Vagina (tissue), 2 donors: Measurements from ENCODE around the gene HSPE1. TPM values are rescaled to one million over a fixed set of nuclear protein-coding genes. Genes with fewer than 3 reads are reported as not detected.
"Not testable (repeated sequence)": the region's sequence is repeated elsewhere in the genome, so short reads cannot be mapped to it uniquely, and the experiment has no call there.

Source experiments
- DNase-seq, 2 donors: peaks; one replicate each; pipeline ENCODE4 v3.0.0-alpha.2; 2017; ENCODE audit errors: extremely low spot score in 2 of 2
- H3K27ac ChIP-seq: fragments of 200-600 bp; sonication (generic); one replicate; pipeline ENCODE4 v1.5.1; 2019
- H3K27me3 ChIP-seq: fragments of 200-600 bp; sonication (generic); one replicate; pipeline ENCODE4 v1.5.1; 2019
- H3K36me3 ChIP-seq, 2 donors: fragments of 200-600 bp; sonication (generic); one replicate each; pipeline ENCODE4 v1.5.1; 2017 to 2019
- H3K4me1 ChIP-seq: fragments of 200-600 bp; sonication (generic); one replicate; pipeline ENCODE4 v1.5.1; 2019
- H3K4me3 ChIP-seq, 2 donors: fragments of 200-600 bp; sonication (generic); 1 replicate in 1 of 2; 2 replicates in 1 of 2; pipeline ENCODE4 v1.5.1; 2016 to 2019
- H3K9me3 ChIP-seq: fragments of 200-600 bp; sonication (generic); one replicate; pipeline ENCODE4 v1.5.1; 2019
- POLR2A ChIP-seq, 2 donors: fragments of 450-650 bp; IDR thresholded peaks; one replicate each; pipeline ENCODE4 v1.6.1; 2017; ENCODE audit warnings: antibody characterized with exemption in 2 of 2, mild to moderate bottlenecking in 2 of 2, moderate library complexity in 2 of 2
- POLR2AphosphoS5 ChIP-seq, 2 donors: sonication (generic); formaldehyde crosslinking; IDR thresholded peaks; one replicate each; pipeline ENCODE4 v1.9.0; 2017; ENCODE audit warnings: antibody characterized with exemption in 2 of 2, mild to moderate bottlenecking in 2 of 2, low read depth in 1 of 2; ENCODE audit not compliant: insufficient read depth in 1 of 2
- intact Hi-C: fragments of 100-400 bp; cut with DNase I; formaldehyde crosslinking; loops from one replicate; pipeline ENCODE4 v1.15.1; 2023
- total RNA-seq: library from RNA; depleted of rRNA; stranded (reverse); fragments of >200 nt; gene quantifications from one replicate; pipeline ENCODE4 v1.2.3, GENCODE V29; 2016
- TF ChIP-seq, protein P1 (sequence below), 3 experiments: fragments of 450-650 bp in 2 of 3; fragments of 200-600 bp in 1 of 3; sonication (generic) in 1 of 3; IDR thresholded peaks; one replicate each; pipeline ENCODE4 v1.5.1; 2017 to 2019; ENCODE audit warnings: antibody characterized with exemption in 3 of 3, mild to moderate bottlenecking in 2 of 3, moderate library complexity in 2 of 3

The HSPE1 gene
- 39.0 TPM for total RNA-seq

DNA sequence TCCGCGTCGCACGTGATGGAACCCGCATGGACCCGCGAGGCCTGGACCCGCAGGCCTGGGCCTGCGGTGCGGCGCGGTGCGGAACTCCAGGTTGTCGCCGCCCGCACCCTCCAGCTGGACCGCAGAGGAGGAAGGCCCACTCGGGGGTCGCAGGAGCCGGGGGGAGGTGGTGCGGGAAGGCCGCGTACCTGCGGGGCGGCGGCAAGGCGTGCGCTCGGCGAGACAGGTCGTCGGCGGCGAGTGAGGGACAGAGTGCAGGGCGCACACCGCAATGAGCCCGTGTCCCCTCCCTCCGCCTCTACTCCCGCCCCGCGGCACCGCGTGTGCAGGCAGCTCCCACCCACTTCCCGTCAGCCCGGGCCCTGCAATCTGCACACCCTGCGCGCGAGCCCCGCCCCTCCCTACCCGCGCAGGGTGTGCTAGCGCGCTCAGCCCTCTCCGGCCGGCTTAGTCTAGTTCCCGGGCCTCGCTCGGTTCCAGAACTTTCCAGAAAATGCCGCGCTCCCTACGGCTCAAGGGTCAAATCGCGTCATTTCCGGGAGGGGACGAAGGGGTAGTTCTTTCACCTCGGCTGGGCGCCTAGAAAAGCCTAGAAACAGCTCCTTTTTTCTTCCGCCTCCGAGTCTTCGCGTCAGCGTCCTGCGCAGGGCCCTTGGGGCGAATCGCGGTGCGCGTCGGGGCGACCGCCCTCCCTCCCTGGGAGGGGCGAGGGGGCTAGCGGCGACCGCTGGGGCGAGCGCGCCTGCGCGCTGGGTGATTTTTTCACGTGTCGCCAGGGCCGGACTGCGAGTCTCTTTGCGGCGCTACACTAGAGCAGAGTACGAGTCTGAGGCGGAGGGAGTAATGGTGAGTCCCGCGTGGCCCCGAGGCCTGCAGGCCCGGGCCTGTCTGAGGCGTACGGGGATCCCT is at the start of gene HSPE1, which contains the start of gene HSPD1:
Gene HSPE1, plus strand, starts transcription at position 786 of the 909 bp plus-strand sequence. Its CDS starts 58 bp downstream, at position 844.
Gene HSPD1, minus strand, starts transcription at position 247 of the 909 bp plus-strand sequence. CDS start 992 bp downstream, outside the sequence.
- TF ChIP-seq POLR2A (IDR thresholded peaks at IDR 0.05): peak; percentile 89 to 97
- TF ChIP-seq POLR2AphosphoS5 (IDR thresholded peaks at IDR 0.05; ENCODE audit: insufficient read depth in 1 of 2, low read depth in 1 of 2): peak; percentile 96 to 100
- TF ChIP-seq, protein P1, sequence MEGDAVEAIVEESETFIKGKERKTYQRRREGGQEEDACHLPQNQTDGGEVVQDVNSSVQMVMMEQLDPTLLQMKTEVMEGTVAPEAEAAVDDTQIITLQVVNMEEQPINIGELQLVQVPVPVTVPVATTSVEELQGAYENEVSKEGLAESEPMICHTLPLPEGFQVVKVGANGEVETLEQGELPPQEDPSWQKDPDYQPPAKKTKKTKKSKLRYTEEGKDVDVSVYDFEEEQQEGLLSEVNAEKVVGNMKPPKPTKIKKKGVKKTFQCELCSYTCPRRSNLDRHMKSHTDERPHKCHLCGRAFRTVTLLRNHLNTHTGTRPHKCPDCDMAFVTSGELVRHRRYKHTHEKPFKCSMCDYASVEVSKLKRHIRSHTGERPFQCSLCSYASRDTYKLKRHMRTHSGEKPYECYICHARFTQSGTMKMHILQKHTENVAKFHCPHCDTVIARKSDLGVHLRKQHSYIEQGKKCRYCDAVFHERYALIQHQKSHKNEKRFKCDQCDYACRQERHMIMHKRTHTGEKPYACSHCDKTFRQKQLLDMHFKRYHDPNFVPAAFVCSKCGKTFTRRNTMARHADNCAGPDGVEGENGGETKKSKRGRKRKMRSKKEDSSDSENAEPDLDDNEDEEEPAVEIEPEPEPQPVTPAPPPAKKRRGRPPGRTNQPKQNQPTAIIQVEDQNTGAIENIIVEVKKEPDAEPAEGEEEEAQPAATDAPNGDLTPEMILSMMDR (IDR thresholded peaks at IDR 0.05): peak in 2 of 3 experiments; percentile 12 to 36
- DNase-seq: peak; percentile 99
- Histone ChIP-seq H3K27ac (peak within 1 kb of the TSS; percentile 100), H3K4me3 (peak within 1 kb of the TSS; percentile 93 to 94), H3K27me3 (no peaks in the 10 kb centered on the region), H3K9me3 (no peaks in the 10 kb centered on the region), H3K36me3 (peaks cover 0 to 34% of the 10 kb centered on the region in 2 donors), H3K4me1 (peaks cover 53% of the 10 kb centered on the region)
- intact Hi-C loops: loop anchor here (5.0 to 10.0 kb wide), 2 partner anchors 48 to 205 kb away; partner anchors contain the start of genes COQ10B and MARS2

DNA sequence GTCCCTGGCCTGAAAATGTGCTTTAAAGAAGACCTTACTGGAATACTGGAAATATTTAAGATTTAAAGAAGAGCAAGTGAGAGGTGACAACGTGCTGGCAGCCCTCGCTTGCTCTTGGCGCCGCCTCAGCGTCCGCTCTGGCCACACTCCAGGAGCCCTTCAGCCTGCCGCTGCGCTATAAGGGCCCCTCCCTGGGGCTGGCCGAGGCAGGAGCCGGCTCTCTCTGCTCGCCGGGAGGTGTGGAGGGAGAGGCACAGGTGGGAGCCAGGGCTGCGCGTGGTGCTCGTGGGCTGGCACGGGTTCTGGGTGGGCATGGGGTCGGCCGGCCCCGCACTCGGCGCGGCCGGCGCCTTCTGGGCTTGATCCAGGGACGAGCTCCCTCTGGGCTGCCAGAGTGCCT is 49.7 kb upstream of the HSPE1 start:
- no peaks in the 10 kb centered on the region for H3K36me3 ChIP-seq
- peaks cover 16% of the 10 kb centered on the region for H3K4me1 ChIP-seq
- no peak overlapping the region for H3K4me3 ChIP-seq
- intact Hi-C loops: loop anchor here (5.0 kb wide), 1 partner anchor 52 kb away; the partner anchor contains the start of gene HSPE1
- no peak overlapping the region for H3K27ac ChIP-seq
- H3K27me3 ChIP-seq: no peaks in the 10 kb centered on the region
- no peak for DNase-seq
- TF ChIP-seq POLR2AphosphoS5 (IDR thresholded peaks at IDR 0.05; ENCODE audit: insufficient read depth in 1 of 2, low read depth in 1 of 2): no peak
- TF ChIP-seq, protein P1 (IDR thresholded peaks at IDR 0.05): no peak
- TF ChIP-seq POLR2A (IDR thresholded peaks at IDR 0.05): no peak
- H3K9me3 ChIP-seq: no peaks in the 10 kb centered on the region

DNA sequence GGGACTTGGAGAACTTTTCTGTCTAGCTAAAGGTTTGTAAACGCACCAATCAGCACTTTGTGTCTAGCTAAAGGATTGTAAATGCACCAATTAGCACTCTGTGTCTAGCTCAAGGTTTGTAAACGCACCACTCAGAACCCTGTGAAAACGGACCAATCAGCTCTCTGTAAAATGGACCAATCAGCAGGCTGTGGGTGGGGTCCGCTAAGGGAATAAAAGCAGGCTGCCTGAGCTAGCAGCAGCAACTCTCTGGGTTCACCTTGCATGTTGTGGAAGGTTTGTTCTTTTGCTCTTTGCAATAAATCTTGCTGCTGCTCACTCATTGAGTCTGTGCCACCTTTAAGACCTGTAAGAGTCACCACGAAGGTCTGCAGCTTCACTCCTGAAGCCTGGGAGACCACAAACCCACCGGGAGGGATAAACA is 49.2 kb upstream of the HSPE1 start:
- H3K9me3 ChIP-seq, H3K4me3 ChIP-seq, H3K36me3 ChIP-seq, H3K27me3 ChIP-seq, H3K27ac ChIP-seq, DNase-seq: not testable (repeated sequence)
- intact Hi-C loops: loop anchor here (5.0 kb wide), 1 partner anchor 51 kb away; the partner anchor contains the start of gene HSPE1
- H3K4me1 ChIP-seq: peaks cover 19% of the 10 kb centered on the region

- H3K4me1 ChIP-seq: peaks cover 26% of the 10 kb centered on the region
- DNase-seq: no peak
- peak overlapping the region; percentile 76 to 90 for H3K4me3 ChIP-seq
- H3K9me3 ChIP-seq: no peaks in the 10 kb centered on the region
- intact Hi-C loops: loop anchor here (5.0 kb wide), 1 partner anchor 50 kb away; the partner anchor contains the start of gene HSPE1
- no peaks in the 10 kb centered on the region for H3K36me3 ChIP-seq
- no peak for TF ChIP-seq POLR2AphosphoS5 (IDR thresholded peaks at IDR 0.05; ENCODE audit: insufficient read depth in 1 of 2, low read depth in 1 of 2)
- no peak for TF ChIP-seq POLR2A (IDR thresholded peaks at IDR 0.05)
- TF ChIP-seq, protein P1 (IDR thresholded peaks at IDR 0.05): no peak
- H3K27me3 ChIP-seq: no peaks in the 10 kb centered on the region
- peak overlapping the region; percentile 99 for H3K27ac ChIP-seq
Measured at GRCh38 chr2:197452754-197453122, 47.4 kb upstream of the HSPE1 start.

GRCh38 chr2:197453123-197453913 is 46.9 kb upstream of the HSPE1 start, which contains the start of gene COQ10B:
Gene COQ10B, plus strand, starts transcription at chr2:197453552. Its CDS starts 9 bp downstream, at chr2:197453561.
- intact Hi-C loops: loop anchor here (5.0 kb wide), 1 partner anchor 49 kb away; the partner anchor contains the start of gene HSPE1
- H3K4me3 ChIP-seq: peak within 1 kb of the TSS; percentile 76 to 90
- H3K9me3 ChIP-seq: no peaks in the 10 kb centered on the region
- DNase-seq: peak; percentile 100
- TF ChIP-seq POLR2AphosphoS5 (IDR thresholded peaks at IDR 0.05; ENCODE audit: insufficient read depth in 1 of 2, low read depth in 1 of 2): peak; percentile 93 to 99
- TF ChIP-seq, protein P1 (IDR thresholded peaks at IDR 0.05): no peak
- peak; percentile 45 to 92 for TF ChIP-seq POLR2A (IDR thresholded peaks at IDR 0.05)
- H3K27me3 ChIP-seq: no peaks in the 10 kb centered on the region
- H3K27ac ChIP-seq: peak within 1 kb of the TSS; percentile 99
- no peaks in the 10 kb centered on the region for H3K36me3 ChIP-seq
- H3K4me1 ChIP-seq: peaks cover 26% of the 10 kb centered on the region
